Measurements from ENCODE around the gene RTL10. TPM values are rescaled to one million over a fixed set of nuclear protein-coding genes. Genes with fewer than 3 reads are reported as not detected.

RTL10 gene
- total RNA-seq, 1 donor from 2014 or later: 35.1 TPM

- no peak overlapping the region for H3K4me3 Mint-ChIP-seq
- peak in 1 of 2 experiments; percentile 16 for DNase-seq (ENCODE audit: low spot score in 2 of 2, unreplicated experiment in 2 of 2)
- H3K27me3 Mint-ChIP-seq (ENCODE audit: low read depth): peaks cover 2% of the 10 kb centered on the region
- peaks cover 34% of the 10 kb centered on the region for H3K4me1 Mint-ChIP-seq
- TF ChIP-seq, protein P1, sequence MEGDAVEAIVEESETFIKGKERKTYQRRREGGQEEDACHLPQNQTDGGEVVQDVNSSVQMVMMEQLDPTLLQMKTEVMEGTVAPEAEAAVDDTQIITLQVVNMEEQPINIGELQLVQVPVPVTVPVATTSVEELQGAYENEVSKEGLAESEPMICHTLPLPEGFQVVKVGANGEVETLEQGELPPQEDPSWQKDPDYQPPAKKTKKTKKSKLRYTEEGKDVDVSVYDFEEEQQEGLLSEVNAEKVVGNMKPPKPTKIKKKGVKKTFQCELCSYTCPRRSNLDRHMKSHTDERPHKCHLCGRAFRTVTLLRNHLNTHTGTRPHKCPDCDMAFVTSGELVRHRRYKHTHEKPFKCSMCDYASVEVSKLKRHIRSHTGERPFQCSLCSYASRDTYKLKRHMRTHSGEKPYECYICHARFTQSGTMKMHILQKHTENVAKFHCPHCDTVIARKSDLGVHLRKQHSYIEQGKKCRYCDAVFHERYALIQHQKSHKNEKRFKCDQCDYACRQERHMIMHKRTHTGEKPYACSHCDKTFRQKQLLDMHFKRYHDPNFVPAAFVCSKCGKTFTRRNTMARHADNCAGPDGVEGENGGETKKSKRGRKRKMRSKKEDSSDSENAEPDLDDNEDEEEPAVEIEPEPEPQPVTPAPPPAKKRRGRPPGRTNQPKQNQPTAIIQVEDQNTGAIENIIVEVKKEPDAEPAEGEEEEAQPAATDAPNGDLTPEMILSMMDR (IDR thresholded peaks at IDR 0.05; ENCODE audit: unreplicated experiment): no peak
- H3K9me3 Mint-ChIP-seq: no peaks in the 10 kb centered on the region
- no peaks in the 10 kb centered on the region for H3K36me3 Mint-ChIP-seq
- peak overlapping the region; percentile 69 for H3K27ac Mint-ChIP-seq
Observed at GRCh38 chr22:19878461-19879245, 24.0 kb upstream of the RTL10 start.

GRCh38 chr22:19877626-19878339 is 23.1 kb upstream of the RTL10 start:
- H3K4me1 Mint-ChIP-seq: peaks cover 36% of the 10 kb centered on the region

GRCh38 chr22:19876941-19877625 is 22.4 kb upstream of the RTL10 start:
- Mint-ChIP-seq H3K4me1 (peaks cover 36% of the 10 kb centered on the region), H3K36me3 (no peaks in the 10 kb centered on the region), H3K9me3 (no peaks in the 10 kb centered on the region), H3K4me3 (no peak overlapping the region), H3K27me3 (ENCODE audit: low read depth) (peaks cover 2% of the 10 kb centered on the region), H3K27ac (no peak overlapping the region)
- TF ChIP-seq, protein P1 (IDR thresholded peaks at IDR 0.05; ENCODE audit: unreplicated experiment): no peak
- DNase-seq (ENCODE audit: low spot score in 2 of 2, unreplicated experiment in 2 of 2): peak in 1 of 2 experiments; percentile 14

More at GRCh38 chr22:19877626-19878339, 23.1 kb upstream of the RTL10 start:
- Mint-ChIP-seq H3K36me3 (no peaks in the 10 kb centered on the region), H3K9me3 (no peaks in the 10 kb centered on the region), H3K4me3 (no peak overlapping the region), H3K27me3 (ENCODE audit: low read depth) (peaks cover 2% of the 10 kb centered on the region), H3K27ac (no peak overlapping the region)
- TF ChIP-seq, protein P1 (IDR thresholded peaks at IDR 0.05; ENCODE audit: unreplicated experiment): no peak
- DNase-seq (ENCODE audit: low spot score in 2 of 2, unreplicated experiment in 2 of 2): peak in 1 of 2 experiments; percentile 12

DNA sequence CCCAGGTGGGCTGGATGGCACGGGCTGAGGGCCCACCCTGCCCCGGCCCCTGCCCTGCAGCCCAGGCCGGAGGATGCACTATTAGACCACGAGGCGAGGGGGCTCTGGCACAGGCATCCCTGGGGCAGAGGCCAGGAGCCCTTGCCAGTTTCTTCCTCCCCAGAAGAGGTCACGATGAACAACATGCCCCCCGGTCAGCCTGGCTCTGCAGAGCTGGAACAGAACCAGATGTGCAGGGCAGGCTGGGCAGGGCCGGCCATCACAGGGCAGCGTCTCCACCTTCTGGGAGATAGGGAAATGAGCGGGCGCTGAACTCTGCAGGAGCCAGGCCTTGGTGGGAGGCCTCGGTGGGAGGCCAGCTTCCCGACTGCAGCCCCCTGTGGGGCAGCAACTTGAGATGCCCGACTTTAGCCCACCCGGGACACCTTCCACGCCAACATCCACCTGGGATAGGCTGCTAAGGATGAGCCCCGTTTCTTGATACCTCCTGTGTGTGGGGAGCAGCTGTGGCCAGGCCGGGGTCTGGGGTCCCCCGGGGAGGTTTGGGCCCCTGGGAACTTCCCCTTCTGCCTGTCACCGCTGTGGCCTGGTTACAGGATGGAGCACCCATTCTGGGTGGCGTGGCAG is 21.8 kb upstream of the RTL10 start:
- peaks cover 2% of the 10 kb centered on the region for H3K27me3 Mint-ChIP-seq (ENCODE audit: low read depth)
- H3K9me3 Mint-ChIP-seq: no peaks in the 10 kb centered on the region
- peaks cover 31% of the 10 kb centered on the region for H3K4me1 Mint-ChIP-seq
- no peak overlapping the region for H3K4me3 Mint-ChIP-seq
- DNase-seq (ENCODE audit: low spot score in 2 of 2, unreplicated experiment in 2 of 2): peak in 1 of 2 experiments; percentile 18
- H3K36me3 Mint-ChIP-seq: no peaks in the 10 kb centered on the region
- TF ChIP-seq, protein P1 (IDR thresholded peaks at IDR 0.05; ENCODE audit: unreplicated experiment): no peak
- H3K27ac Mint-ChIP-seq: no peak overlapping the region
